ENCODE measurements around the gene GPR32.
"Not testable (repeated sequence)": the region's sequence is repeated elsewhere in the genome, so short reads cannot be mapped to it uniquely, and the experiment has no call there.

- TF ChIP-seq POLR2A, CTCF (IDR thresholded peaks at IDR 0.05): not testable (repeated sequence)
Measured at GRCh38 chr19:50773454-50773853, 3.2 kb downstream of the GPR32 start.
